Measurements from ENCODE around the gene BNC1. TPM values are rescaled to one million over a fixed set of nuclear protein-coding genes. Genes with fewer than 3 reads are reported as not detected.

BNC1 gene
- total and polyA plus RNA-seq, 2 of the 4 experiments (the other 2 are of a cell fraction): 0.38 to 0.54 TPM

GRCh38 chr15:83276661-83277060 is 7.8 kb downstream of the BNC1 start:
- Histone ChIP-seq H3K9me1 (ENCODE audit: insufficient read depth, low read length) (no peaks in the 10 kb centered on the region), H2AK9ac (replicated peaks; ENCODE audit: low read depth, low read length, poor library complexity) (no peak overlapping the region), H3K27ac (ENCODE audit: insufficient read depth, low read length) (no peak overlapping the region), H4K20me1 (ENCODE audit: insufficient read depth, low read length) (no peaks in the 10 kb centered on the region), H3K4me2 (ENCODE audit: low read depth, low read length) (no peak overlapping the region), H3K18ac (ENCODE audit: low read depth, low read length) (no peak overlapping the region), H2BK120ac (ENCODE audit: low read depth, low read length) (no peak overlapping the region), H3K56ac (ENCODE audit: extremely low read depth, insufficient read depth, low read length) (no peak overlapping the region), H2BK20ac (ENCODE audit: low read depth, low read length) (no peak overlapping the region), H3K4me3 (ENCODE audit: insufficient read depth, low read depth, low read length) (no peak overlapping the region), H3K36me3 (ENCODE audit: control insufficient read depth, insufficient read depth, low read length) (no peaks in the 10 kb centered on the region), H3K79me1 (ENCODE audit: low read depth in 1 of 2, low read length in 2 of 2) (no peaks in the 10 kb centered on the region), H4K8ac (ENCODE audit: low read depth in 2 of 2, low read length in 2 of 2) (no peak overlapping the region), H2AK5ac (ENCODE audit: low read depth, low read length) (no peak overlapping the region), H2BK5ac (ENCODE audit: low read depth, low read length, poor library complexity, severe bottlenecking) (no peak overlapping the region), H3K9ac (ENCODE audit: low read depth, low read length) (no peak overlapping the region), H4K91ac (ENCODE audit: insufficient read depth, low read depth, low read length) (no peak overlapping the region), H3K9me3 (ENCODE audit: control insufficient read depth, insufficient read depth, low read length) (no peaks in the 10 kb centered on the region; the same call in 1 of the 2 replicates), H2AFZ (replicated peaks; ENCODE audit: low read length, poor library complexity) (no peak overlapping the region), H3K4ac (ENCODE audit: low read depth, low read length) (no peak overlapping the region), H4K5ac (ENCODE audit: low read depth, low read length) (no peak overlapping the region), H2BK15ac (ENCODE audit: low read depth, low read length) (no peak overlapping the region), H3K23ac (ENCODE audit: low read depth, low read length) (no peak overlapping the region), H3K4me1 (ENCODE audit: control insufficient read depth, insufficient read depth, low read length) (no peaks in the 10 kb centered on the region), H3K27me3 (ENCODE audit: control insufficient read depth, insufficient read depth, low read length) (peaks cover 15% of the 10 kb centered on the region), H3K14ac (replicated peaks; ENCODE audit: low read depth, low read length) (no peak overlapping the region)
- no peak for ATAC-seq (ENCODE audit: low read depth)
- ChIA-PET CTCF (interaction anchor here (1.1 kb wide), 1 partner anchor 29 kb away, joined by 3 read pairs; no protein-coding TSS in a partner anchor), POLR2A (ENCODE audit: unreplicated experiment) (no interaction called here)
- in situ Hi-C loops (cut with MboI; ENCODE audit: low sequenced_read_pairs): no loop called here
- no CpG with 5 or more reads among the region's 5 CpGs for WGBS, 2 experiments (ENCODE audit: extremely low coverage in 2 of 2, insufficient read length in 1 of 2)
- BruUV-seq (replicated peaks): no TSS peak
- dilution Hi-C loops (cut with HindIII; ENCODE audit: low sequenced_read_pairs, unreplicated experiment): no loop called here
- intact Hi-C loops (cut with micrococcal nuclease): no loop called here
- TF ChIP-seq, protein P1, sequence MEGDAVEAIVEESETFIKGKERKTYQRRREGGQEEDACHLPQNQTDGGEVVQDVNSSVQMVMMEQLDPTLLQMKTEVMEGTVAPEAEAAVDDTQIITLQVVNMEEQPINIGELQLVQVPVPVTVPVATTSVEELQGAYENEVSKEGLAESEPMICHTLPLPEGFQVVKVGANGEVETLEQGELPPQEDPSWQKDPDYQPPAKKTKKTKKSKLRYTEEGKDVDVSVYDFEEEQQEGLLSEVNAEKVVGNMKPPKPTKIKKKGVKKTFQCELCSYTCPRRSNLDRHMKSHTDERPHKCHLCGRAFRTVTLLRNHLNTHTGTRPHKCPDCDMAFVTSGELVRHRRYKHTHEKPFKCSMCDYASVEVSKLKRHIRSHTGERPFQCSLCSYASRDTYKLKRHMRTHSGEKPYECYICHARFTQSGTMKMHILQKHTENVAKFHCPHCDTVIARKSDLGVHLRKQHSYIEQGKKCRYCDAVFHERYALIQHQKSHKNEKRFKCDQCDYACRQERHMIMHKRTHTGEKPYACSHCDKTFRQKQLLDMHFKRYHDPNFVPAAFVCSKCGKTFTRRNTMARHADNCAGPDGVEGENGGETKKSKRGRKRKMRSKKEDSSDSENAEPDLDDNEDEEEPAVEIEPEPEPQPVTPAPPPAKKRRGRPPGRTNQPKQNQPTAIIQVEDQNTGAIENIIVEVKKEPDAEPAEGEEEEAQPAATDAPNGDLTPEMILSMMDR (conservative IDR thresholded peaks at IDR 0.05; ENCODE audit: low read depth, low read length): no peak
- TF ChIP-seq MXI1 (IDR thresholded peaks at IDR 0.05; ENCODE audit: borderline replicate concordance, low read depth, low read length) (no peak), NFE2L2 (IDR thresholded peaks at IDR 0.05; ENCODE audit: low read depth, low read length) (no peak), RCOR1 (IDR thresholded peaks at IDR 0.05; ENCODE audit: insufficient replicate concordance, low read length) (no peak), POLR2A (IDR thresholded peaks at IDR 0.05; ENCODE audit: low read depth, low read length) (no peak), MAZ (IDR thresholded peaks at IDR 0.05; ENCODE audit: borderline replicate concordance, low read depth, low read length) (no peak)
- no peak for DNase-seq

Measured in IMR-90 (cell line).